PC-3 (cell line): Measurements from ENCODE around the gene HCN3. TPM values are rescaled to one million over a fixed set of nuclear protein-coding genes. Genes with fewer than 3 reads are reported as not detected.

Experiments
- ATAC-seq: fragments of 200-7000 bp; cut with Tn5 transposase; 2 replicates; pipeline ENCODE4 v1.9.1; 2020; ENCODE audit warnings: mild to moderate bottlenecking, moderate library complexity
- BruUV-seq: library from RNA; stranded (reverse); fragments of 400-500 nt; replicated peaks from 2 replicates; lab custom pipeline; 2021; lab: Mats Ljungman, UMichigan
- CTCF ChIA-PET: fragments of 300-600 bp; sonication (Branson Sonifier 250); formaldehyde crosslinking; loops from one replicate; lab custom pipeline; 2022; ENCODE audit warnings: antibody characterized with exemption; lab: Charles Lee
- POLR2A ChIA-PET: fragments of 300-600 bp; sonication (Branson Sonifier 250); formaldehyde crosslinking; loops from one replicate; lab custom pipeline; 2022; ENCODE audit warnings: antibody characterized with exemption; ENCODE audit not compliant: unreplicated experiment; lab: Charles Lee
- DNase-seq: peaks from one replicate; pipeline ENCODE4 v3.0.0-alpha.2; 2015
- H2AFZ ChIP-seq: fragments of 300-600 bp; sonication (generic); 2 replicates; pipeline ENCODE4 v1.6.0; 2016; ENCODE audit warnings: antibody characterized with exemption, low read length
- H3F3A ChIP-seq: fragments of 300-600 bp; sonication (generic); one replicate; pipeline ENCODE4 v1.6.0; 2017; ENCODE audit warnings: antibody characterized with exemption, low read length, control low read depth, mild to moderate bottlenecking; ENCODE audit not compliant: unreplicated experiment
- H3K27ac ChIP-seq: fragments of 300-600 bp; sonication (generic); 2 replicates; pipeline ENCODE4 v1.5.1; 2016; ENCODE audit warnings: mild to moderate bottlenecking, low read length
- H3K27me3 ChIP-seq: fragments of 300-600 bp; sonication (generic); 2 replicates; pipeline ENCODE4 v1.6.1; 2016; ENCODE audit warnings: low read length, mixed read lengths
- H3K36me3 ChIP-seq: fragments of 300-600 bp; sonication (generic); 2 replicates; pipeline ENCODE4 v1.6.1; 2016; ENCODE audit warnings: low read depth, mixed run types, low read length, mixed read lengths
- H3K4me1 ChIP-seq: fragments of 300-600 bp; sonication (generic); 2 replicates; pipeline ENCODE4 v1.5.1; 2016; ENCODE audit warnings: low read length; ENCODE audit not compliant: insufficient read depth
- H3K4me2 ChIP-seq: fragments of 300-600 bp; sonication (generic); 2 replicates; pipeline ENCODE4 v1.6.0; 2016; ENCODE audit warnings: low read length
- H3K4me3 ChIP-seq: fragments of 300-600 bp; sonication (generic); 2 replicates; pipeline ENCODE4 v1.5.1; 2016; ENCODE audit warnings: mild to moderate bottlenecking, low read length, mixed read lengths
- H3K79me2 ChIP-seq: fragments of 300-600 bp; sonication (generic); 2 replicates; pipeline ENCODE4 v1.6.1; 2017; ENCODE audit warnings: low read length, mixed read lengths
- H3K9ac ChIP-seq: fragments of 300-600 bp; sonication (generic); 2 replicates; pipeline ENCODE4 v1.6.0; 2016; ENCODE audit warnings: mild to moderate bottlenecking, low read length
- H3K9me2 ChIP-seq: fragments of 300-600 bp; sonication (generic); replicated peaks from 2 replicates; pipeline ENCODE4 v1.6.1; 2016; ENCODE audit warnings: mixed run types, low read length, mixed read lengths
- H3K9me3 ChIP-seq: fragments of 300-600 bp; sonication (generic); 2 replicates; pipeline ENCODE4 v1.6.1; 2016; ENCODE audit warnings: low read length, mixed read lengths
- H4K20me1 ChIP-seq: fragments of 300-600 bp; sonication (generic); 2 replicates; pipeline ENCODE4 v1.6.1; 2016; ENCODE audit warnings: low read length, mixed read lengths
- CTCF ChIP-seq: fragments of 300-600 bp; sonication (generic); conservative IDR thresholded peaks from 2 replicates; pipeline ENCODE4 v1.5.1; 2017; ENCODE audit warnings: antibody characterized with exemption, low read depth, mild to moderate bottlenecking, low read length
- EZH2 ChIP-seq: fragments of 300-600 bp; sonication (generic); IDR thresholded peaks from one replicate; pipeline ENCODE4 v1.6.1; 2017; ENCODE audit warnings: antibody characterized with exemption, mild to moderate bottlenecking, low read length; ENCODE audit not compliant: unreplicated experiment
- EZH2phosphoT487 ChIP-seq: fragments of 300-600 bp; sonication (generic); IDR thresholded peaks from 2 replicates; pipeline ENCODE4 v1.6.1; 2018; ENCODE audit warnings: mild to moderate bottlenecking, antibody characterized with exemption, low read length, borderline replicate concordance
- intact Hi-C: fragments of 100-400 bp; cut with micrococcal nuclease; formaldehyde crosslinking; loops from 2 replicates; pipeline ENCODE4 v1.9.0; 2023
- total RNA-seq: library from RNA; depleted of rRNA; stranded (reverse); fragments of >200 nt; gene quantifications from 2 replicates; pipeline ENCODE4 v1.2.3, GENCODE V29; 2014

Gene HCN3
- total RNA-seq, 1 experiment from 2014 or later = 1.9 TPM

- H3K4me3 ChIP-seq = peak overlapping the region; percentile 77
Measured at GRCh38 chr1:155242805-155243358, 34.4 kb upstream of the HCN3 start.

GRCh38 chr1:155244368-155245162 is 32.7 kb upstream of the HCN3 start:
- Histone ChIP-seq H3K27me3 (no peaks in the 10 kb centered on the region), H3K9me2 (no peaks in the 10 kb centered on the region), H2AFZ (peak overlapping the region; percentile 88), H3K36me3 (peaks cover 15% of the 10 kb centered on the region; the same call in 1 of the 2 replicates), H3K79me2 (peaks cover 11% of the 10 kb centered on the region), H3K9ac (peak overlapping the region; percentile 71), H4K20me1 (no peaks in the 10 kb centered on the region), H3K27ac (peak overlapping the region; percentile 54), H3K9me3 (no peaks in the 10 kb centered on the region), H3K4me2 (peak overlapping the region; percentile 87), H3K4me3 (peak overlapping the region; percentile 77), H3F3A (no peaks in the 10 kb centered on the region), H3K4me1 (peaks cover 27% of the 10 kb centered on the region)
- TSS peak; percentile 41 for BruUV-seq
- no peak for TF ChIP-seq EZH2phosphoT487
- TF ChIP-seq CTCF = peak; percentile 23
- peak; percentile 91 for ATAC-seq
- DNase-seq = peak; percentile 99
- ChIA-PET CTCF (interaction anchor here (0.7 kb wide), 1 partner anchor 55 kb away, joined by 3 read pairs; no protein-coding TSS in a partner anchor), POLR2A (interaction anchor here (0.6 to 1.1 kb wide), 2 partner anchors 37 to 360 kb away, joined by 8 read pairs; partner anchors contain the start of gene THBS3)
- intact Hi-C loops = loop anchor here (2.0 to 5.0 kb wide), 2 partner anchors 37 to 64 kb away; partner anchors contain the start of genes FDPS, MTX1 and THBS3

More at GRCh38 chr1:155242805-155243358, 34.4 kb upstream of the HCN3 start:
- Histone ChIP-seq H3K9me3 (no peaks in the 10 kb centered on the region), H3K9me2 (no peaks in the 10 kb centered on the region), H3K79me2 (peaks cover 11% of the 10 kb centered on the region), H3K4me2 (peak overlapping the region; percentile 87), H2AFZ (no peak overlapping the region), H3K4me1 (peaks cover 27% of the 10 kb centered on the region), H3K9ac (peak overlapping the region; percentile 71; the same call in 1 of the 2 replicates), H4K20me1 (no peaks in the 10 kb centered on the region), H3F3A (no peaks in the 10 kb centered on the region), H3K27ac (no peak overlapping the region), H3K27me3 (no peaks in the 10 kb centered on the region), H3K36me3 (peaks cover 8% of the 10 kb centered on the region; the same call in 1 of the 2 replicates)
- TF ChIP-seq EZH2phosphoT487 = no peak
- no peak for TF ChIP-seq EZH2
- TF ChIP-seq CTCF = no peak
- ChIA-PET POLR2A (no interaction called here), CTCF (interaction anchor here (0.7 kb wide), 1 partner anchor 36 kb away, joined by 4 read pairs; no protein-coding TSS in a partner anchor)
- DNase-seq (no peak), ATAC-seq (no peak)
- intact Hi-C loops = loop anchor here (5.0 kb wide), 1 partner anchor 36 kb away; the partner anchor contains the start of genes MTX1 and THBS3
- no TSS peak for BruUV-seq
